Omental fat pad (tissue), 4 donors: Measurements from ENCODE around the gene UBE2R2. TPM values are rescaled to one million over a fixed set of nuclear protein-coding genes. Genes with fewer than 3 reads are reported as not detected.

Experiments
- ATAC-seq: fragments of 150-250 bp; one replicate; pipeline ENCODE4 v1.9.1; 2016; ENCODE audit warnings: mild to moderate bottlenecking, moderate library complexity; ENCODE audit not compliant: low FRiP score
- DNase-seq: peaks from one replicate; pipeline ENCODE4 v3.0.0-alpha.2; 2019; ENCODE audit warnings: low spot score
- CTCF ChIP-seq, 3 donors: fragments of 450-650 bp; IDR thresholded peaks; one replicate each; pipeline ENCODE4 v1.5.1; 2016 to 2017; ENCODE audit warnings: antibody characterized with exemption in 3 of 3, mild to moderate bottlenecking in 3 of 3, moderate library complexity in 2 of 3
- total RNA-seq, 4 donors: library from RNA; depleted of rRNA; stranded (reverse); fragments of >200 nt; gene quantifications; one replicate each; pipeline ENCODE4 v1.1.0, GENCODE V29; 2016

The UBE2R2 gene
- total RNA-seq, 4 donors from 2014 or later = 22.4 to 34.3 (median 30.2) TPM

GRCh38 chr9:33893861-33894260 lies 76.9 kb downstream of the UBE2R2 start:
- TF ChIP-seq CTCF (IDR thresholded peaks at IDR 0.05) = no peak

GRCh38 chr9:33894316-33894715 lies 77.4 kb downstream of the UBE2R2 start:
- no peak for ATAC-seq
- no peak for DNase-seq
- no peak for TF ChIP-seq CTCF (IDR thresholded peaks at IDR 0.05)

More at GRCh38 chr9:33893861-33894260, 76.9 kb downstream of the UBE2R2 start:
- DNase-seq (no peak), ATAC-seq (no peak)

GRCh38 chr9:33903157-33903780 lies 86.3 kb downstream of the UBE2R2 start:
- no peak for TF ChIP-seq CTCF (IDR thresholded peaks at IDR 0.05)
- DNase-seq = no peak
- ATAC-seq = no peak

DNA sequence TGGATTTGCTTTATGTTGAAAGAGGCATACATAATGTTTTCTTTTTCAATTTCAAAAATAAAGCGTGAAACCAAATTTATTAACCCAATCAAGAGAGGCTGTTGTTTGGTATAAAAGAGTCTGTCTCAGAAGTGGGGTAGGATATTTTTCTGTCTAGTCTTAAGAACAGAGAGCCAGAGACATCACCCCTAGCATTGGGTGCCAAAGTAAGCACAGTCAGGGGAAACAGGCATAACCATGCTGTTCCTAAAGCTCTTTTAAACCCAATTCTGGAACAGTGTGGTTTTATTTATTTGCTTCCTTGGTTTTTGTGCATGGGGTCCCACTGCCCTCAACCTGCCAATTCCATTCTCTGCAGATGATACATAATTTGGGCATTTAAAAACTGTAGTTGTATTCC lies 88.2 kb downstream of the UBE2R2 start:
- DNase-seq (no peak), ATAC-seq (no peak)
- no peak for TF ChIP-seq CTCF (IDR thresholded peaks at IDR 0.05)

- DNase-seq (no peak), ATAC-seq (no peak)
- no peak for TF ChIP-seq CTCF (IDR thresholded peaks at IDR 0.05)
Observed at GRCh38 chr9:33906769-33907168, 89.8 kb downstream of the UBE2R2 start.

DNA sequence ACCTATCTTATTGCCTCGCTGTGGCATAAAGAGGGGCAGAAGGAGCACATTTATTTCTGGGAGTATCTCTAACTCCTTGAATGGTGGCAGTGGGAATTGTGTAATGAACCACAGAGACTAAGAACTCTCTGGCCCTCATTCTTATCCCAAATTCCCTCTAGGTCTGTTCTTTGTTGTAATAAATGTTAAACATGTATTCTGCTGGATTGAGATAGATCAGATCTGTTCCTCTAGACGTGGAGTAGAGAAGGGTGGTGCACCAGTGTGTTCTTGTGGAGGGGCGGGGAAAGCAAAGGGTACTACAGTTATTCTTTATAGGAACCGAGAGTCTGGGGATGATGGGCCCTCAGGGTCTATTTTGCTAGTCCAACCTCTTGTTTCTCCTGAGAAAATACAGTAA lies 90.4 kb downstream of the UBE2R2 start:
- ATAC-seq = no peak
- no peak for DNase-seq
- no peak for TF ChIP-seq CTCF (IDR thresholded peaks at IDR 0.05)

- ATAC-seq = no peak
- no peak for TF ChIP-seq CTCF (IDR thresholded peaks at IDR 0.05)
- DNase-seq = no peak
Observed at GRCh38 chr9:33908114-33908513, 91.2 kb downstream of the UBE2R2 start.
